Retina (tissue), 1 donor: Measurements from ENCODE around the gene MSANTD2.

Experiments
- DNase-seq: peaks from one replicate; pipeline ENCODE4 v3.0.0-alpha.2; 2016

The MSANTD2 gene

GRCh38 chr11:124729571-124729970 is 70.6 kb downstream of the MSANTD2 start:
- no peak for DNase-seq

DNA sequence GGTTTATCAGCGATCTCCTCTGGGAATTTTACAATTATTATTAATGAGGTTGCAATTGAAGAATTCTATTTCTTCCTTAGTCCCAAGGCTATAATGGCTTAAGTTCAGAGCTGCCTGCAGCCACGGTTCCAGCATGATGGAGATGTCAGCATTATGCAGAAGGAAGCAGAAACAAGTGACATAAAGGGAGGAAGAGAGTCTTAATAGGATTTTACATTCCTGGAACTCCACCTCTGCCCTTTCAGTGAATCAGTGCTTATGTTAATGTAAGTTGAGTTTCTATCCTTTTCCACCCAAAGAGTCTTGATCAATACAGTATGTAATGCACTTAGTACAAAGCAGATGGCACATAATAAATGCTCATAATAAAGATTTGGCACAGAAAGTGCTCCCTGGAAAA is 72.1 kb downstream of the MSANTD2 start:
- no peak for DNase-seq

- DNase-seq: no peak
These were observed 72.7 kb downstream of the MSANTD2 start for GRCh38 chr11:124727474-124727873.

DNA sequence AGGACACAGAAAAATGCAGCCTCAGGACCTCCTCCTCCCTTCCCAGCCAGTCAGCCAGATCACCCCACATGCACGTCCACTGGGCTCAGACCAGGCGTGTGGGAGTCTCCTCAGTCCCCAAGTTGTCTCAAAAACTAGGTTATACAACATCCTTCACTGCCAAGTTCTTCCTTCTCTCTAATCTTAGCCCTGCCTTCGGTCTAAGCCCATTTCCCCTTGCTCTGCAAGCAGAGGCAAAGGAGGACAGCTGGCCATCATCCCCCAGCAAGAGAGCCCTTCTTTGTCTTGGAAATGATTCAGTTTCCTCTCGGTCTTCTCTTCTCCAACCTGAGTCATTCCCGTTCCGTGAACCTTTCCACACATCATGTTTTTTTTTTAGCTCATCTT is 74.5 kb downstream of the MSANTD2 start:
- DNase-seq: peak; percentile 23

- peak; percentile 41 for DNase-seq
These were observed 75.1 kb downstream of the MSANTD2 start for GRCh38 chr11:124724979-124725718.

GRCh38 chr11:124722176-124722575 is 78.0 kb downstream of the MSANTD2 start:
- DNase-seq: no peak

GRCh38 chr11:124719534-124719933 is 80.7 kb downstream of the MSANTD2 start:
- DNase-seq: no peak

DNA sequence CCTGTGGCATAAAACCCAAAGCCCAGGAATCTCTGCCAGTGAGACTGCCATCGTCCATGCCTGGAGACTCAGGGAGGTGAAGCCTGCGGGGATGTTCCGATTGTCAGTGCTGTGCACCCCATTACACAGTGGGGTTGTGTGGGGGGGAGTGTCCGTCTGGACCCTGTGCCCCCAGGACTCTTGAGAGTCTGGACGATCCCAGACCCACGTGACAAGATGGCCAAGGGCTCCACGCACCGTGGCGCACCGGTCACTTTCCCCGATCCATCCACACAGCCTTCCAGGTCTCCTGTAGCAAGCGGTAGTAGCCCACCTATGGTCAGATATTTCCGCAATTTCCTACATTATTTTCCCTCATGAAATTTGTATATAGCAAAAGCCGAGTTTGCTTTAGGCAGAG is 81.4 kb downstream of the MSANTD2 start:
- DNase-seq: no peak

GRCh38 chr11:124717786-124718651 is 82.2 kb downstream of the MSANTD2 start:
- peak; percentile 77 for DNase-seq

DNA sequence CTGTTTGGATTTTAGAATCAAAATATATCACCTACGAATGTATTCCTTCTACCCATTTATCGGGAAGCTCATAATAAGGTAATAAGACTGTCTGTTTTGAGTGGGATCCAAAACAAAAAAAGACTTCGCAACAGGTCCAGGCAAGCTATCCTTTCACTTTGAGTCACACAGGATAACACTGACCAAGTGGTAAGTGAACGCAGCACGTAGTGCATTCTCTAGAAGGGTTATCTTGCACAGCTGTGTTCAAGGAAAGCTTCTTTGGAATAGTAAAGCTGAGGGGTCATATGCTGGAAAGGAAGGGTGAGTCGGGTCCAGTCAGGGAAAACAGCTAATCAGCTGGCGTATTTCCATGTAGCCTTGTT is 82.8 kb downstream of the MSANTD2 start:
- DNase-seq: peak; percentile 13

DNA sequence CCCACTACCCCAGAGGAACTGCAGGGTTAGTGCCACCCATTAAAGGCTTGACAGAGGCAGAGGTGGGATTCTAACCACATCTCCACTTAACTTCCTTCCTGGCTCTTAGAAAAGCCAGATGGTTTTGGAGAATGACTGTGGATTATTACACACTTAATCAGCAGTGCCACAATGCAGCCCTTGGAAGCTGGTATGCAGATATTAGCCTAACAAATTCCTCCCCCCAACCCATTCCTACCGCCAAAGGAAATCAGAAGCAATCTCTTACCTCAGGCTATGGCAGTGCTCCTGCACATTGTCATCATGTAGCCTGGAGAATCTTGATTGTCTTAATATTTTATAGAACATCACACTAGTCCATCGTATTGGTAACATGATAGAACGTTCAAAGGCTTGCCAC is 83.6 kb downstream of the MSANTD2 start:
- DNase-seq: no peak
